GM12865 (cell line): ENCODE data around the gene ACTR2.
A peak's percentile ranks its signal among the peaks of the same experiment; 100 is the strongest.

ENCODE experiments used
- DNase-seq: peaks from one replicate; pipeline ENCODE4 v3.0.0; 2010; ENCODE audit warnings: low read depth
- H3K4me3 ChIP-seq: 2 replicates; pipeline ENCODE4 v1.5.1; 2011; ENCODE audit warnings: mild to moderate bottlenecking, low read depth, low read length, control low read depth
- TF ChIP-seq, protein P1 (sequence below): IDR thresholded peaks from 2 replicates; pipeline ENCODE4 v1.5.1; 2011; ENCODE audit warnings: low read length, control low read depth, low read depth, inconsistent platforms; ENCODE audit not compliant: insufficient read depth; ENCODE audit errors: missing control alignments

ACTR2 gene

GRCh38 chr2:65298089-65298488 lies 70.5 kb downstream of the ACTR2 start:
- TF ChIP-seq, protein P1, sequence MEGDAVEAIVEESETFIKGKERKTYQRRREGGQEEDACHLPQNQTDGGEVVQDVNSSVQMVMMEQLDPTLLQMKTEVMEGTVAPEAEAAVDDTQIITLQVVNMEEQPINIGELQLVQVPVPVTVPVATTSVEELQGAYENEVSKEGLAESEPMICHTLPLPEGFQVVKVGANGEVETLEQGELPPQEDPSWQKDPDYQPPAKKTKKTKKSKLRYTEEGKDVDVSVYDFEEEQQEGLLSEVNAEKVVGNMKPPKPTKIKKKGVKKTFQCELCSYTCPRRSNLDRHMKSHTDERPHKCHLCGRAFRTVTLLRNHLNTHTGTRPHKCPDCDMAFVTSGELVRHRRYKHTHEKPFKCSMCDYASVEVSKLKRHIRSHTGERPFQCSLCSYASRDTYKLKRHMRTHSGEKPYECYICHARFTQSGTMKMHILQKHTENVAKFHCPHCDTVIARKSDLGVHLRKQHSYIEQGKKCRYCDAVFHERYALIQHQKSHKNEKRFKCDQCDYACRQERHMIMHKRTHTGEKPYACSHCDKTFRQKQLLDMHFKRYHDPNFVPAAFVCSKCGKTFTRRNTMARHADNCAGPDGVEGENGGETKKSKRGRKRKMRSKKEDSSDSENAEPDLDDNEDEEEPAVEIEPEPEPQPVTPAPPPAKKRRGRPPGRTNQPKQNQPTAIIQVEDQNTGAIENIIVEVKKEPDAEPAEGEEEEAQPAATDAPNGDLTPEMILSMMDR, result no peak
- H3K4me3 ChIP-seq, result no peak overlapping the region
- DNase-seq, result no peak

DNA sequence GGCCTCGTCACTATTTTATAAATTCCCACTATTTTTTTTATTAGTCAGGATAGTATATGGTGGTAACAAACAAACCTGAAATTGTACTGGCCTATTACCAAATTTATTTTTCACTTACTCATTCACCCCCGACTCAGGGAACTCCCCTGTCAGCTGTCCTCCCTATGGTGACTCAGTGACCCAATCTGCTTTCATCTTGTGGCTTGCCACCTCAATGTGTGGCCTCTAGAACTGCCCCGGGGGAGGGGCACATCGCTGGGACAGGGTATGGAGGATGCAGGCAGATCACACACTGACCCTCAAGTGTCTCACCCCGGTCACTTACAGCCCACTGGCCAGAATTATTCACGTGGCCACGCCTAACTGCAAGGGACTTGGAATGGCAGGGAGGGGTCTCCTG lies 71.6 kb downstream of the ACTR2 start:
- no peak overlapping the region for H3K4me3 ChIP-seq
- no peak for DNase-seq
- TF ChIP-seq, protein P1, result no peak

- DNase-seq, result no peak
- TF ChIP-seq, protein P1, result no peak
- H3K4me3 ChIP-seq, result no peak overlapping the region
Observed at GRCh38 chr2:65300134-65300760, 72.6 kb downstream of the ACTR2 start.

DNA sequence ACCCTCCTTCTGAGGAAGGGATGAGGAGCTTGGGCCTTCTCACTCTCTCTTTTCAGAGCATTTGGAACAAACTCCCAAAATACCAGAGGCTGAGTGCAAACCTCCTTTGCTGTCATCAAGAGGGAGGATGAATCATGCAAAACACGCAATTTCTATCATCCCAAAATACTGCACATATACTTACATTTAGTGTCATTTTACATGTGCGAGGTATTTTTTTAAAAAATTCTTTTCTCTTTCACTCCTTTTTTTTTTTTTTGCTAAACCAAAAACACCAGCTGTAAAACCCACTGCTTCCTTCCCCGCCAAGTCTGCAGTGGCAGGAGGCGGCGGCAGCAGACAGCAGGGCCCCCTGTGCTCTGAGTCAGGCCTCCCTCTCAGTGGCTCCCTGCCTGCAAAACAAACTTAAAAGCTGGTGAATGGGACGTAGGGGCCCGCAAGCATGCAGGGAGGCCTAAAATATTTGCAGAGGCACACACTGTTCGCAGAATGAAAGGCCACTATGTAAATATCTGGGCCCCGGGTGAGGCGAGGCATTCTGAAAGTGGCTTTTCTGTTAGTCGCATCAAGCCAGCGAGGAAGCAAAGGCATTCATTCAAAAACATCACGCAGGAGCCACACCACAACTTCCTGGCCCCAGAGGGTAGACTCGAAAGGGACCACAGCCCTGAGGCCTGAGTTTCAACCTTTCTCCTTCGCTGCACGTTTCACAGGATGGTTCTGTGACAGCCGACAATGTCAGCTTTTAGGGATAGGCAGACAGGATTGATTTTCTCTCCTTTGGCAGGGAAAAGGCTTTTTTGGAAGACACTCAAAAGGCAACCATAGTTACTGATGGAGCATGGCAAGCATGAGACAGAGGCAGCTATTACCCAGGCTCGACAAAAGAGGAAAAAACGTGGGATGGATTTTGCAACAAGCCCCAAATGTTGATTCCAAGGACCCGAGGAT lies 73.4 kb downstream of the ACTR2 start:
- TF ChIP-seq, protein P1, result no peak
- peak overlapping the region; percentile 7; the same call in 1 of the 2 replicates for H3K4me3 ChIP-seq
- peak; percentile 92 for DNase-seq

- no peak for DNase-seq
- no peak overlapping the region for H3K4me3 ChIP-seq
- TF ChIP-seq, protein P1, result no peak
Observed at GRCh38 chr2:65305934-65306333, 78.3 kb downstream of the ACTR2 start.

GRCh38 chr2:65309699-65310098 lies 82.1 kb downstream of the ACTR2 start:
- H3K4me3 ChIP-seq, result no peak overlapping the region
- TF ChIP-seq, protein P1, result no peak
- no peak for DNase-seq
